Hepatocyte (in vitro differentiated cells): ENCODE measurements around the gene GNAT1. TPM values are rescaled to one million over a fixed set of nuclear protein-coding genes. Genes with fewer than 3 reads are reported as not detected.

Experiments used
- DNase-seq: peaks from one replicate; pipeline ENCODE4 v3.0.0-alpha.2; 2016; ENCODE audit warnings: low spot score
- H2AFZ ChIP-seq: fragments of 200-600 bp; sonication (generic); 2 replicates; pipeline ENCODE4 v1.6.0; 2016; ENCODE audit warnings: antibody characterized with exemption, mild to moderate bottlenecking
- H3K27ac ChIP-seq: fragments of 200-600 bp; sonication (generic); 2 replicates; pipeline ENCODE4 v1.5.1; 2016; ENCODE audit warnings: mild to moderate bottlenecking
- H3K27me3 ChIP-seq: fragments of 200-600 bp; sonication (generic); 2 replicates; pipeline ENCODE4 v1.6.1; 2016
- H3K36me3 ChIP-seq: fragments of 200-600 bp; sonication (generic); replicated peaks from 2 replicates; pipeline ENCODE4 v1.5.1; 2016; ENCODE audit warnings: low read depth; ENCODE audit not compliant: insufficient read depth
- H3K4me1 ChIP-seq: fragments of 200-600 bp; sonication (generic); 2 replicates; pipeline ENCODE4 v1.5.1; 2016; ENCODE audit warnings: mild to moderate bottlenecking, moderate library complexity; ENCODE audit not compliant: insufficient read depth
- H3K4me2 ChIP-seq: fragments of 200-600 bp; sonication (generic); 2 replicates; pipeline ENCODE4 v1.6.0; 2016
- H3K4me3 ChIP-seq: fragments of 200-600 bp; sonication (generic); 2 replicates; pipeline ENCODE4 v1.5.1; 2016; ENCODE audit warnings: mild to moderate bottlenecking
- H3K79me2 ChIP-seq: fragments of 200-600 bp; sonication (generic); 2 replicates; pipeline ENCODE4 v1.6.0; 2017; ENCODE audit warnings: mild to moderate bottlenecking
- H3K9me2 ChIP-seq: fragments of 200-600 bp; sonication (generic); replicated peaks from 2 replicates; pipeline ENCODE4 v1.6.0; 2017; ENCODE audit warnings: mild to moderate bottlenecking; ENCODE audit not compliant: insufficient read depth
- H3K9me3 ChIP-seq: fragments of 200-600 bp; sonication (generic); 2 replicates; pipeline ENCODE4 v1.5.1; 2016; ENCODE audit warnings: low read depth, mild to moderate bottlenecking
- H4K20me1 ChIP-seq: fragments of 200-600 bp; sonication (generic); 2 replicates; pipeline ENCODE4 v1.6.0; 2016; ENCODE audit warnings: mild to moderate bottlenecking; ENCODE audit not compliant: insufficient read depth, poor library complexity, severe bottlenecking
- EZH2 ChIP-seq: fragments of 200-600 bp; sonication (generic); IDR thresholded peaks from 2 replicates; pipeline ENCODE4 v1.6.1; 2016; ENCODE audit warnings: antibody characterized with exemption, mild to moderate bottlenecking, borderline replicate concordance
- EZH2phosphoT487 ChIP-seq: fragments of 200-600 bp; sonication (generic); IDR thresholded peaks from one replicate; pipeline ENCODE4 v1.6.1; 2018; ENCODE audit warnings: antibody characterized with exemption, mild to moderate bottlenecking, low read depth, moderate library complexity; ENCODE audit not compliant: unreplicated experiment, severe bottlenecking
- WGBS: methylation state at CpG from one replicate; pipeline ENCODE4 v1.1.6; 2016; ENCODE audit warnings: low lambda C conversion rate; ENCODE audit errors: missing lambda C conversion rate; 5-methylcytosine and 5-hydroxymethylcytosine counted together
- polyA plus RNA-seq: library from polyadenylated mRNA; unstranded; fragments of >200 nt; fragmentation: Nextera tagmentation; extraction: Ambion mirVana; gene quantifications from 2 replicates; pipeline ENCODE4 v1.2.1, GENCODE V29; 2016
- total RNA-seq: library from RNA; depleted of rRNA; stranded (reverse); fragments of >200 nt; gene quantifications from 2 replicates; pipeline ENCODE4 v1.2.3, GENCODE V29; 2014
- TF ChIP-seq, protein P1 (sequence below): fragments of 200-600 bp; sonication (generic); IDR thresholded peaks from 2 replicates; pipeline ENCODE4 v1.5.1; 2016; ENCODE audit warnings: antibody characterized with exemption, mild to moderate bottlenecking; ENCODE audit not compliant: poor library complexity

The GNAT1 gene
- total and polyA plus RNA-seq, 2 experiments from 2014 or later = not detected

- no peak overlapping the region for H3K4me2 ChIP-seq
- H3K9me3 ChIP-seq = no peaks in the 10 kb centered on the region
- 92% methylated on average over 5 of the region's 5 CpGs for WGBS
- H3K9me2 ChIP-seq = no peaks in the 10 kb centered on the region
- no peaks in the 10 kb centered on the region for H3K4me1 ChIP-seq
- no peak overlapping the region for H3K4me3 ChIP-seq
- H4K20me1 ChIP-seq = no peaks in the 10 kb centered on the region
- TF ChIP-seq EZH2 (no peak), EZH2phosphoT487 (no peak)
- TF ChIP-seq, protein P1, sequence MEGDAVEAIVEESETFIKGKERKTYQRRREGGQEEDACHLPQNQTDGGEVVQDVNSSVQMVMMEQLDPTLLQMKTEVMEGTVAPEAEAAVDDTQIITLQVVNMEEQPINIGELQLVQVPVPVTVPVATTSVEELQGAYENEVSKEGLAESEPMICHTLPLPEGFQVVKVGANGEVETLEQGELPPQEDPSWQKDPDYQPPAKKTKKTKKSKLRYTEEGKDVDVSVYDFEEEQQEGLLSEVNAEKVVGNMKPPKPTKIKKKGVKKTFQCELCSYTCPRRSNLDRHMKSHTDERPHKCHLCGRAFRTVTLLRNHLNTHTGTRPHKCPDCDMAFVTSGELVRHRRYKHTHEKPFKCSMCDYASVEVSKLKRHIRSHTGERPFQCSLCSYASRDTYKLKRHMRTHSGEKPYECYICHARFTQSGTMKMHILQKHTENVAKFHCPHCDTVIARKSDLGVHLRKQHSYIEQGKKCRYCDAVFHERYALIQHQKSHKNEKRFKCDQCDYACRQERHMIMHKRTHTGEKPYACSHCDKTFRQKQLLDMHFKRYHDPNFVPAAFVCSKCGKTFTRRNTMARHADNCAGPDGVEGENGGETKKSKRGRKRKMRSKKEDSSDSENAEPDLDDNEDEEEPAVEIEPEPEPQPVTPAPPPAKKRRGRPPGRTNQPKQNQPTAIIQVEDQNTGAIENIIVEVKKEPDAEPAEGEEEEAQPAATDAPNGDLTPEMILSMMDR = no peak
- no peaks in the 10 kb centered on the region for H3K27me3 ChIP-seq
- DNase-seq = no peak
- no peaks in the 10 kb centered on the region for H3K36me3 ChIP-seq
- no peaks in the 10 kb centered on the region for H3K79me2 ChIP-seq
- no peak overlapping the region for H2AFZ ChIP-seq
- no peak overlapping the region for H3K27ac ChIP-seq
These were observed 27.9 kb downstream of the GNAT1 start for GRCh38 chr3:50219285-50219684.

- TF ChIP-seq, protein P1 = no peak
- TF ChIP-seq EZH2 (no peak), EZH2phosphoT487 (no peak)
- Histone ChIP-seq H3K36me3 (no peaks in the 10 kb centered on the region), H3K4me2 (no peak overlapping the region), H2AFZ (no peak overlapping the region), H4K20me1 (no peaks in the 10 kb centered on the region), H3K27ac (no peak overlapping the region), H3K79me2 (no peaks in the 10 kb centered on the region), H3K9me2 (no peaks in the 10 kb centered on the region), H3K4me1 (no peaks in the 10 kb centered on the region), H3K27me3 (no peaks in the 10 kb centered on the region), H3K4me3 (no peak overlapping the region), H3K9me3 (no peaks in the 10 kb centered on the region)
- WGBS = 85% methylated on average over 6 of the region's 6 CpGs
- DNase-seq = no peak
These were observed 28.7 kb downstream of the GNAT1 start for GRCh38 chr3:50220109-50220508.

DNA sequence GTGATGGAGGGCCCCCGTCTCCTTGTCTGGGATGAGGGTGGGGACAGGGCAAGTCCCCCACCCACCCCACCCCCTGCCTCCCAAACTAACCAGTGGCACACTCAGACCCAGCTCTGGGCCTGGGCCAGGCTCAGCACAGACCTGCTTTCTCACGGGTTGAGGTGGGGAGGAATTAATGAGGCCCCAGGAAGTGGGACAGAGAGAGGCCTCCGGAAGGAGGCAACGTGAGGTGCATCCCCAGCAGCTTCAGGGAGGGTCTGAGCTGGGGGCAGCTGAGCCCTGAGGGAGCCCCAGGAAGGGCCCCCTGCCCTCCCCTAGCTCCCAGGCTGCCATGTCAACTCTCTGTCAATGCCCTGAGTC is 29.6 kb downstream of the GNAT1 start:
- DNase-seq = no peak
- Histone ChIP-seq H3K36me3 (no peaks in the 10 kb centered on the region), H3K9me2 (no peaks in the 10 kb centered on the region), H2AFZ (no peak overlapping the region), H3K9me3 (no peaks in the 10 kb centered on the region), H4K20me1 (no peaks in the 10 kb centered on the region), H3K4me1 (peaks cover 3% of the 10 kb centered on the region), H3K79me2 (no peaks in the 10 kb centered on the region), H3K27me3 (no peaks in the 10 kb centered on the region), H3K27ac (no peak overlapping the region), H3K4me2 (no peak overlapping the region), H3K4me3 (no peak overlapping the region)
- TF ChIP-seq EZH2phosphoT487 = no peak
- TF ChIP-seq, protein P1 = no peak
- no peak for TF ChIP-seq EZH2
- 76% methylated on average over 4 of the region's 4 CpGs for WGBS
